Effector memory CD4-positive, alpha-beta T cell (primary cell): Measurements from ENCODE around the gene CADPS.
"Not testable (repeated sequence)": the region's sequence is repeated elsewhere in the genome, so short reads cannot be mapped to it uniquely, and the experiment has no call there.

Source experiments
- DNase-seq, 3 donors: peaks; one replicate each; pipeline ENCODE4 v3.0.0-alpha.2; 2020
- H3K27ac ChIP-seq: 2 replicates; pipeline ENCODE4 v1.7.0; 2013; ENCODE audit warnings: mild to moderate bottlenecking, low read length, moderate library complexity; ENCODE audit not compliant: insufficient read depth, poor library complexity, severe bottlenecking
- H3K27me3 ChIP-seq: replicated peaks from 2 replicates; pipeline ENCODE4 v1.7.0; 2013; ENCODE audit warnings: mild to moderate bottlenecking, low read length; ENCODE audit not compliant: insufficient read depth, control insufficient read depth, poor library complexity, severe bottlenecking
- H3K36me3 ChIP-seq: 2 replicates; pipeline ENCODE4 v1.7.0; 2013; ENCODE audit warnings: mild to moderate bottlenecking, low read length, moderate library complexity; ENCODE audit not compliant: control insufficient read depth, insufficient read depth
- H3K4me1 ChIP-seq: 2 replicates; pipeline ENCODE4 v1.7.0; 2013; ENCODE audit warnings: low read length, mild to moderate bottlenecking; ENCODE audit not compliant: control insufficient read depth, insufficient read depth, poor library complexity, severe bottlenecking
- H3K4me3 ChIP-seq: 2 replicates; pipeline ENCODE4 v1.7.0; 2013; ENCODE audit warnings: low read length, low read depth, mild to moderate bottlenecking; ENCODE audit not compliant: insufficient read depth, poor library complexity, severe bottlenecking
- H3K9me3 ChIP-seq: 2 replicates; pipeline ENCODE4 v1.7.0; 2013; ENCODE audit warnings: mild to moderate bottlenecking, low read length, moderate library complexity; ENCODE audit not compliant: control insufficient read depth

Gene CADPS

GRCh38 chr3:62597491-62597890 is 277.7 kb downstream of the CADPS start:
- H3K9me3 ChIP-seq = no peaks in the 10 kb centered on the region
- no peak for DNase-seq
- no peaks in the 10 kb centered on the region for H3K36me3 ChIP-seq
- no peak overlapping the region for H3K4me3 ChIP-seq
- no peaks in the 10 kb centered on the region for H3K27me3 ChIP-seq
- H3K27ac ChIP-seq = no peak overlapping the region
- no peaks in the 10 kb centered on the region for H3K4me1 ChIP-seq

DNA sequence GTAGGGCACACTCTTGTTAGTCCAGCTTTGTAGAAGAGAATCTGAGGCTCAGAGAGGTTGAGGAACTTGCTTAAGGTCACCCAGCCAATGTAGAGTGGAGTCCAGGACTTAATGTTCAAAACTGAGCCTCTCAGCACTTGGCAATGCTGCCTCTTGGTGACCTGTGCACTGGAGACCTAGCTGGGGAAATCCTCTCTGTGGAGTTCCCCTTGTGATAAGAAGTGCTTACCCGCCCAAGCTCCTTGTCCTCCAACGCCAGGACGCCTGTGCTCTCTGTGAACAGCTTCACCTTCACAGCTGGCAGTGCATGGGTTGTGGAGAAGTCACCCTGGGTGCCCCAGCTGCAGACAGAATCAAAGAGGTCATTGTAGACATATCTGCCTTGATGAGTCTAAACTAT is 282.8 kb downstream of the CADPS start:
- H3K4me1 ChIP-seq = no peaks in the 10 kb centered on the region
- H3K4me3 ChIP-seq = no peak overlapping the region
- no peak overlapping the region for H3K27ac ChIP-seq
- H3K27me3 ChIP-seq = no peaks in the 10 kb centered on the region
- H3K9me3 ChIP-seq = no peaks in the 10 kb centered on the region
- DNase-seq = no peak
- no peaks in the 10 kb centered on the region for H3K36me3 ChIP-seq

- Histone ChIP-seq H3K9me3 (no peaks in the 10 kb centered on the region), H3K4me1 (no peaks in the 10 kb centered on the region), H3K27ac (no peak overlapping the region), H3K4me3 (no peak overlapping the region), H3K36me3 (no peaks in the 10 kb centered on the region), H3K27me3 (no peaks in the 10 kb centered on the region)
- no peak for DNase-seq
Observed at GRCh38 chr3:62589078-62589477, 286.1 kb downstream of the CADPS start.

GRCh38 chr3:62587579-62588031 is 287.6 kb downstream of the CADPS start:
- Histone ChIP-seq H3K9me3 (no peaks in the 10 kb centered on the region), H3K36me3 (no peaks in the 10 kb centered on the region), H3K4me3 (no peak overlapping the region), H3K27me3 (no peaks in the 10 kb centered on the region), H3K27ac (no peak overlapping the region), H3K4me1 (no peaks in the 10 kb centered on the region)
- no peak for DNase-seq

GRCh38 chr3:62587169-62587568 is 288.0 kb downstream of the CADPS start:
- H3K27ac ChIP-seq = no peak overlapping the region
- no peaks in the 10 kb centered on the region for H3K27me3 ChIP-seq
- no peaks in the 10 kb centered on the region for H3K36me3 ChIP-seq
- DNase-seq = no peak
- no peak overlapping the region for H3K4me3 ChIP-seq
- H3K9me3 ChIP-seq = no peaks in the 10 kb centered on the region
- H3K4me1 ChIP-seq = no peaks in the 10 kb centered on the region

GRCh38 chr3:62586356-62586755 is 288.9 kb downstream of the CADPS start:
- Histone ChIP-seq H3K27ac (no peak overlapping the region), H3K4me3 (no peak overlapping the region), H3K4me1 (no peaks in the 10 kb centered on the region), H3K36me3 (no peaks in the 10 kb centered on the region), H3K9me3 (no peaks in the 10 kb centered on the region), H3K27me3 (no peaks in the 10 kb centered on the region)
- DNase-seq = no peak

- Histone ChIP-seq H3K27ac (no peak overlapping the region), H3K9me3 (no peaks in the 10 kb centered on the region), H3K36me3 (no peaks in the 10 kb centered on the region), H3K27me3 (no peaks in the 10 kb centered on the region), H3K4me1 (no peaks in the 10 kb centered on the region), H3K4me3 (no peak overlapping the region)
- DNase-seq = no peak
Observed at GRCh38 chr3:62585861-62586260, 289.4 kb downstream of the CADPS start.

DNA sequence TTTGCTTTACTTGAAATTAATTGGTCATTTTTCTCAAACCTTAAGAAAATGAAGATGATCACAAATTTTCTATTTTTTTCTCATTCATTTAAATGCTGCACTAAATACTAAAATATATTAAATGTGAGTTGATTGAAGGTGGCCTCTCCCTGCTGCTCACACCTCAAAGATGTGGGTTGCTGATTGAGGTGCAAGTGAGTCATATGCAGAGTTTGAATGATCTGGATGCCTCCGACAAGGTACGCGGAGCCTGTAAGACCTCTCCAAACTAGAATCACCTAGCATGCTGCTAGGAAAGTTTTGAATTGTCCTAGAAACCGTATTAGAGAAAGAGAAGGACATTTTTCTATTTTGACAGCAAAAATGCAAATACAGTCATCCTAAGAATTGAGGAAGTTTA is 290.6 kb downstream of the CADPS start:
- H3K36me3 ChIP-seq = no peaks in the 10 kb centered on the region
- H3K27ac ChIP-seq = no peak overlapping the region
- H3K4me3 ChIP-seq = no peak overlapping the region
- H3K9me3 ChIP-seq = no peaks in the 10 kb centered on the region
- no peak for DNase-seq
- H3K27me3 ChIP-seq = no peaks in the 10 kb centered on the region
- H3K4me1 ChIP-seq = no peaks in the 10 kb centered on the region

- H3K27ac ChIP-seq = no peak overlapping the region
- no peaks in the 10 kb centered on the region for H3K4me1 ChIP-seq
- no peak overlapping the region for H3K4me3 ChIP-seq
- no peaks in the 10 kb centered on the region for H3K27me3 ChIP-seq
- H3K9me3 ChIP-seq = no peaks in the 10 kb centered on the region
- no peak for DNase-seq
- H3K36me3 ChIP-seq = no peaks in the 10 kb centered on the region
Observed at GRCh38 chr3:62582495-62583172, 292.6 kb downstream of the CADPS start.

- H3K27me3 ChIP-seq, H3K27ac ChIP-seq, H3K36me3 ChIP-seq, H3K9me3 ChIP-seq, DNase-seq, H3K4me1 ChIP-seq, H3K4me3 ChIP-seq: not testable (repeated sequence)
Observed at GRCh38 chr3:62580485-62580884, 294.7 kb downstream of the CADPS start.
